Measurements from ENCODE around the gene C5AR1. TPM values are rescaled to one million over a fixed set of nuclear protein-coding genes. Genes with fewer than 3 reads are reported as not detected.
A peak's percentile ranks its signal among the peaks of the same experiment; 100 is the strongest.
"Not testable (repeated sequence)": the region's sequence is repeated elsewhere in the genome, so short reads cannot be mapped to it uniquely, and the experiment has no call there.

Gene C5AR1
- total and polyA plus RNA-seq, 2 experiments from 2014 or later: 0.46 TPM; not detected in 1

DNA sequence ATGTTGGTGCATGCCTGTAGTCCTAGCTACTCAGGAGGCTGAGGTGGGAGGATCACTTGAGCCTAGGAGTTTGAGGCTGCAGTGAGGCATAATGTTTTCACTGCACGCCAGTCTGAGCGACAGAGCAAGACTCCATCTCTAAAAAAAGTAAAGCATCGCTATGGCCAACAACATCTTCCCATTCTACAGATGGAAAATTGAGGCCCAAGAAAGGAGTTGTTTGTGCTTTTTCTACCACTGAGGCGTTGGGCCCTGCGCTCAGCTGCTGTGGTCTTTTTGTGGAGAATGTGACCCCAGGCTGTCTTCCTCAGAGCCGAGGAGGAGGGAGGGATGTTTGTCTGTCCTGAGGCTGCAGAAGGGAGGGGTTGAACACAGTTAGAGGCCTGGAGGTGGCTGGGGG is 21.8 kb downstream of the C5AR1 start:
- Histone ChIP-seq H3K9me3 (ENCODE audit: low read depth) (no peaks in the 10 kb centered on the region), H3K36me3 (ENCODE audit: low read depth) (no peaks in the 10 kb centered on the region), H3K9ac (no peak overlapping the region), H3K9me2 (ENCODE audit: insufficient read depth) (no peaks in the 10 kb centered on the region), H3K4me2 (ENCODE audit: unreplicated experiment) (no peak overlapping the region), H3K79me2 (ENCODE audit: insufficient read depth) (no peaks in the 10 kb centered on the region), H2AFZ (peak overlapping the region; percentile 87), H3K4me1 (ENCODE audit: insufficient read depth) (no peaks in the 10 kb centered on the region), H3K27ac (no peak overlapping the region), H3F3A (ENCODE audit: insufficient read depth) (no peaks in the 10 kb centered on the region), H4K20me1 (ENCODE audit: insufficient read depth) (no peaks in the 10 kb centered on the region), H3K4me3 (no peak overlapping the region), H3K27me3 (replicated peaks; ENCODE audit: insufficient read depth) (no peaks in the 10 kb centered on the region)
- in situ Hi-C loops (cut with MboI): no loop called here
- TF ChIP-seq EZH2 (IDR thresholded peaks at IDR 0.05; ENCODE audit: insufficient read depth, poor library complexity, severe bottlenecking): no peak
- no peak for TF ChIP-seq EZH2phosphoT487 (IDR thresholded peaks at IDR 0.05; ENCODE audit: insufficient read depth, low read depth)
- no peak for DNase-seq
- 85 to 90% methylated on average over 5 to 6 of the region's 6 CpGs for WGBS, 2 experiments (ENCODE audit: low coverage in 1 of 2, low lambda C conversion rate in 2 of 2, missing lambda C conversion rate in 2 of 2)

DNA sequence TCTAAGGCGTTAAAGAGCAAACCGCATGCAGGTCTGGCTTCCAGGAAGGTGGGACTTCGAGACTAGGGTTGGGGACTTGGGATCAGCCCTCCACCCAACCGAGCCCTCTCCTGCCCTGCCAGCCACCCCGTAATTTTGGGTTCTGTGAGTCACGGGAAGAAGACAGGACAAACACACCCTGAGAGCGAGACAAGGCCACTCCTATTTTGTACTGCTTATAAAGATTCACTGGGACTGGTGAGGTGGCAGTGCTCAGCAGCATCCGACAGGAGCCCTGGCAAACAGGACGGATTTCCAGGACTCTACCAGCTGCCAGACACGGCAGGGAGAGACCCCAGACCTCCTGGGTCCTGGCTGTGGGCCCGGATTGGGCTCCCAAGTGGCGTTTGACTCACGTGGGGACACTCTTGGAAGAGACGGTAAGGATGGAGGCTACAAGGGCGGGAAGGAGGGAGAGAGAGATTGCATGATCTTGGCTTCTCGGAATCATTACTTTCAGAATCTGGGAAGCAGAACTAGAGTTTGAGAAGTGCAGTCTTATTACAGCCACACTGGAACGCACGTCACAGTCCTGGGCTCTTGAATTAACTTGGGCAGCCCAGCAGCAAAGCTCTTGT is 22.4 kb downstream of the C5AR1 start, which contains the start of gene C5AR2:
C5AR2 (plus strand) TSS at position 245 of the 617 bp plus-strand sequence. CDS start 8,625 bp downstream, outside the sequence.
- peak within 1 kb of the TSS; percentile 87 for H2AFZ ChIP-seq
- in situ Hi-C loops (cut with MboI): no loop called here
- no peaks in the 10 kb centered on the region for H3K27me3 ChIP-seq (replicated peaks; ENCODE audit: insufficient read depth)
- H3K9ac ChIP-seq: peak within 1 kb of the TSS; percentile 73
- WGBS, 2 experiments (ENCODE audit: low coverage in 1 of 2, low lambda C conversion rate in 2 of 2, missing lambda C conversion rate in 2 of 2): 13% methylated on average over 18 of the region's 18 CpGs
- H3K4me3 ChIP-seq: peak within 1 kb of the TSS; percentile 64
- H3K4me2 ChIP-seq (ENCODE audit: unreplicated experiment): peak within 1 kb of the TSS; percentile 78
- TF ChIP-seq EZH2 (IDR thresholded peaks at IDR 0.05; ENCODE audit: insufficient read depth, poor library complexity, severe bottlenecking) (no peak), EZH2phosphoT487 (IDR thresholded peaks at IDR 0.05; ENCODE audit: insufficient read depth, low read depth) (no peak)
- peak; percentile 61 for DNase-seq
- no peak within 1 kb of the TSS for H3K27ac ChIP-seq
- H3K4me1 ChIP-seq (ENCODE audit: insufficient read depth): no peaks in the 10 kb centered on the region
- H4K20me1 ChIP-seq (ENCODE audit: insufficient read depth): no peaks in the 10 kb centered on the region
- no peaks in the 10 kb centered on the region for H3K9me3 ChIP-seq (ENCODE audit: low read depth)
- H3K79me2 ChIP-seq (ENCODE audit: insufficient read depth): no peaks in the 10 kb centered on the region
- H3K9me2 ChIP-seq (ENCODE audit: insufficient read depth): no peaks in the 10 kb centered on the region
- H3F3A ChIP-seq (ENCODE audit: insufficient read depth): no peaks in the 10 kb centered on the region
- no peaks in the 10 kb centered on the region for H3K36me3 ChIP-seq (ENCODE audit: low read depth)

GRCh38 chr19:47336765-47337718 is 27.4 kb downstream of the C5AR1 start:
- H3K9ac ChIP-seq; H2AFZ ChIP-seq; H3F3A ChIP-seq (ENCODE audit: insufficient read depth); H3K27me3 ChIP-seq (replicated peaks; ENCODE audit: insufficient read depth); DNase-seq; H3K4me2 ChIP-seq (ENCODE audit: unreplicated experiment); H3K27ac ChIP-seq; H3K9me3 ChIP-seq (ENCODE audit: low read depth); H3K36me3 ChIP-seq (ENCODE audit: low read depth); H3K4me3 ChIP-seq; H3K4me1 ChIP-seq (ENCODE audit: insufficient read depth); H3K79me2 ChIP-seq (ENCODE audit: insufficient read depth); H3K9me2 ChIP-seq (ENCODE audit: insufficient read depth); in situ Hi-C loops (cut with MboI); H4K20me1 ChIP-seq (ENCODE audit: insufficient read depth): not testable (repeated sequence)
- WGBS, 2 experiments (ENCODE audit: low coverage in 1 of 2, low lambda C conversion rate in 2 of 2, missing lambda C conversion rate in 2 of 2): 80 to 88% methylated on average over 18 of the region's 18 CpGs

DNA sequence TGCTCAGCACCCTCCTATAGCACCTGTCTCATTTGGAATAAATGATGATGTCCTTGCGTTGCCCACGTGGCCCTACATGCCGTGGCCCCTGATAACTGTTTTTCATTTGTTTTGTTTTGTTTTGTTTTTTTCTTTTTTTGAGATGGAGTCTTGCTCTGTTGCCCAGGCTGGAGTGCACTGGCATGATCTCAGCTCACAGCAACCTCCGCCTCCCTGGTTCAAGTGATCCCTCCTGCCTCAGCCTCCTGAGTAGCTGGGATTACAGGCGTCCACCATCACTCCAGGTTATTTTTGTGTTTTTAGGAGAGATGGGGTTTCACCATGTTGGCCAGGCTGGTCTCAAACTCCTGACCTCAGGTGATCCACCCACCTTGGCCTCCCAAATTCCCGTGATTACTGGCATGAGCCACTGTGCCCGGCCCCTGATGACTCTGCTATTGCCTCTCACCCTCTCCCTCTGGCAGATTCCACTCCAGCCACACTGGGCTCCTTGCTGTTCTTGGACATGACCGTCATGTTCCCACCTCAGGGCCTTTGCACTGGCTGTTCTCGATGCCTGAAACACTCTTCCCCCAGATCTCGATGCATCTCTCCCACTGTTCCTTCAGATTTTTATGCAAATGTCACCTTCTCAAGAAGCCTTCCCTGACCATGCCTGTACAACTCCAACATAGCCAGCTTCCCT is 29.7 kb downstream of the C5AR1 start:
- Histone ChIP-seq H3K9me2 (ENCODE audit: insufficient read depth) (no peaks in the 10 kb centered on the region), H3K27me3 (replicated peaks; ENCODE audit: insufficient read depth) (no peaks in the 10 kb centered on the region), H3K9me3 (ENCODE audit: low read depth) (no peaks in the 10 kb centered on the region), H3K36me3 (ENCODE audit: low read depth) (no peaks in the 10 kb centered on the region), H3K4me2 (ENCODE audit: unreplicated experiment) (no peak overlapping the region), H4K20me1 (ENCODE audit: insufficient read depth) (no peaks in the 10 kb centered on the region), H2AFZ (no peak overlapping the region), H3K27ac (no peak overlapping the region), H3K9ac (no peak overlapping the region), H3K79me2 (ENCODE audit: insufficient read depth) (no peaks in the 10 kb centered on the region), H3K4me3 (no peak overlapping the region), H3F3A (ENCODE audit: insufficient read depth) (no peaks in the 10 kb centered on the region), H3K4me1 (ENCODE audit: insufficient read depth) (no peaks in the 10 kb centered on the region)
- WGBS, 2 experiments (ENCODE audit: low coverage in 1 of 2, low lambda C conversion rate in 2 of 2, missing lambda C conversion rate in 2 of 2): 75 to 77% methylated on average over 10 of the region's 10 CpGs
- in situ Hi-C loops (cut with MboI): no loop called here
- TF ChIP-seq EZH2 (IDR thresholded peaks at IDR 0.05; ENCODE audit: insufficient read depth, poor library complexity, severe bottlenecking) (no peak), EZH2phosphoT487 (IDR thresholded peaks at IDR 0.05; ENCODE audit: insufficient read depth, low read depth) (no peak)
- DNase-seq: no peak
